KG1 (cell line): ENCODE measurements around the gene CDK4.
A peak's percentile ranks its signal among the peaks of the same experiment; 100 is the strongest.

ENCODE experiments used
- DNase-seq: peaks from one replicate; lab custom pipeline; 2025; lab: John Stamatoyannopoulos, UW

CDK4 gene

DNA sequence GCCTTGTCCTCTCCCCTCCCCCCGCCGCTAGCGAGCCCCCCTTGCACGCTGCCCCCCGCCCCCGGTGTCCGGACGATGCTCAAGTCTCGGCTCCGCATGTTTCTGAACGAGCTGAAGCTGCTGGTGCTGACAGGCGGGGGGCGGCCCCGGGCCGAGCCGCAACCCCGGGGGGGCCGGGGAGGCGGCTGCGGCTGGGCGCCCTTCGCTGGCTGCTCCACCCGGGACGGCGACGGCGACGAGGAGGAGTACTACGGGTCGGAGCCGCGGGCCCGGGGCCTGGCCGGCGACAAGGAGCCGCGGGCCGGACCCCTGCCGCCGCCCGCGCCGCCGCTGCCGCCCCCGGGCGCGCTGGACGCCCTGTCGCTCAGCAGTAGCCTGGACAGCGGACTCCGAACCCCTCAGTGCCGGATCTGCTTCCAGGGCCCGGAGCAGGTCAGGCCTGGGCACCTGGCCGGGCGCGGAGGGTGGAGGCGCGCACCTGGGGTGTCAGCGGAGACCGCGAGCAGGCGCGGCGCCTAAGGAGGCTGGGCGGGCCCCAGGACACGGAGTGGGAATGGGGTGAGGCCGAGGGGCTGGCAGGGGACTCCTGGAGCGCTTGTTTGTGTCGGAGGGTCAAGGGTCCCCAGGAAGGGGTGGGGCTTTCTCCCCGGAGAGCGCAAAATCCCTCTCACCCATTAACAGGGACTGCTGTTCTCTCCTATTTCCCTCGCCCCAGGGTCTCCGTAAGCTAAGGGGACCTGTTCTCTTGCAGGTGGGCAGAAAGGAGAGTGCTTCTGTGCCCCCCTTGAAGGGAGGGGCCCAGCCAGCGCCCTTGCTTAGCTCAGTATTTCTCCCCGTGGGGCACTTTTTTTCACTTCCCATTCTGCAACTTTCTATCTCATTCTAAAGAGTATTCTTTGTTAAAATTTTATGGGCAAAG, 3.6 kb upstream of the CDK4 start:
- no peak for DNase-seq

DNA sequence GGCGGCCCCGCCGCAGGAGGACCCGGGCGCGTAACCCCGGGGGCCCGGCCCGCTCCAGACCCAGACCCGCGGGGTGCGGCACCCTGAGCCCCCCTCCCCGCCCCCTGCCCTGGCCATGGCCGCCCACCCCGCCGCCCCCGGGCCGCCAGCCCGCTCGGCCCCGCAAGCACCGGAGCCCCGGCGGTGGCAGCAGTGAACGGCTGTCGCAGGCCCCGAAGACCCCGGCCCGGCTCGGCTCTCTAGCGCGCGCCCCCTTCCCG, 3.0 kb upstream of the CDK4 start:
- no peak for DNase-seq

GRCh38 chr12:57754411-57755193, 2.5 kb upstream of the CDK4 start, which contains the start of gene MARCHF9:
Gene MARCHF9 (plus strand): TSS chr12:57755103. CDS start chr12:57755529, 426 bp downstream.
- DNase-seq, result no peak

DNA sequence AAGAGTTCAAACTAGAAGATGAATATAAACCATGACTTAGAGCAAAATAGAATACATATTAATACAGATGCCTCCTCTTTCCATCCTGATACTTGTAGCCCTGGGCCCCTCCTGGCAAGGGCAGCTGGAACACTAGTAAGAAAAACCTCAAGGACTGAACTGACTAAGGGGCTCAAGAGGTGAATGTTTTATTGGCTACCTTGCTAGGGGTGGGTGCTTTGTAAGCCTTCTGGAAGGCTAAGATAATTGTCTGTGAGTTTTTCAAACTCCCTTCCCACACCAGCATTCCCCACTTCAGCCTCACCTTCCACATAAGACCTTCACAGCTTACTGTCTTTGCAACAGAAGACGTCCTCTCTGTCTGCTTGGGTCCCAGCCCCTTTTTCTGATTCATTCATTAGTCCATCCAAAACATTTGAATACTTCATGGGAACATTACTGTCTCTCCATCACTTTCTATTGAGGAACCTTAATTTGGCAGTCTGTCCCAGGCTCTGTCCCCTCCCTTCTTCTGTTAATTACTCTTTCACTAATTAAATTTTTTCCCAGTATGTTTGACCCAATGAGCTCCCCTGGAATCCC, 1.7 kb upstream of the CDK4 start:
- DNase-seq, result no peak

GRCh38 chr12:57752668-57753000, 524 bp upstream of the CDK4 start:
- DNase-seq, result no peak

GRCh38 chr12:57751432-57751787, 700 bp downstream of the CDK4 start:
- no peak for DNase-seq

DNA sequence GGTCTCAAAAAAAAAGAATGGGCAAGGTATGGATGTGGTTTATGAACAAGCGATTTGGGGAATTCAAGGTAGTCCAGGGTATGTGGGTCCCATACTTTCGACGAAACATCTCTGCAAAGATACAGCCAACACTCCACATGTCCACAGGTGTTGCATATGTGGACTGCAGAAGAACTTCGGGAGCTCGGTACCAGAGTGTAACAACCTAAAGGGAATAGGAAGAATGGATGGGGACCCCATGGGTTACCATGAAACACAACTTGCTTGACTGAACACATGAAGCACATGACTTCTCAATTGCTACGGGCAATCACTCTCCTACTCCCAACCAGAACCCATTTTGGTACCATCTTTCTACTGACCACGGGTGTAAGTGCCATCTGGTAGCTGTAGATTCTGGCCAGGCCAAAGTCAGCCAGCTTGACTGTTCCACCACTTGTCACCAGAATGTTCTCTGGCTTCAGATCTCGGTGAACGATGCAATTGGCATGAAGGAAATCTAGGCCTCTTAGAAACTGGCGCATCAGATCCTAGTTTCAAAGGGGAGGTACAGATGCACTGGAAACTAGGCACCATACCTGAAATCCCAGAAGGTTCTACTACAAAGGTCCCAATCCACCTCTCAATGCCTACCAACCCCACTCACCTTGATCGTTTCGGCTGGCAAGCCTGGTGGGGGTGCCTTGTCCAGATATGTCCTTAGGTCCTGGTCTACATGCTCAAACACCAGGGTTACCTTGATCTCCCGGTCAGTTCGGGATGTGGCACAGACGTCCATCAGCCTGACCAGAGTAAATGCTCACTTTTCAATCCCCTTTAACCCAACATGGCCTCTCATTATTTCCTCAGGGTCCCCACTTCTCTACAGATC, 1.3 kb downstream of the CDK4 start:
- no peak for DNase-seq

DNA sequence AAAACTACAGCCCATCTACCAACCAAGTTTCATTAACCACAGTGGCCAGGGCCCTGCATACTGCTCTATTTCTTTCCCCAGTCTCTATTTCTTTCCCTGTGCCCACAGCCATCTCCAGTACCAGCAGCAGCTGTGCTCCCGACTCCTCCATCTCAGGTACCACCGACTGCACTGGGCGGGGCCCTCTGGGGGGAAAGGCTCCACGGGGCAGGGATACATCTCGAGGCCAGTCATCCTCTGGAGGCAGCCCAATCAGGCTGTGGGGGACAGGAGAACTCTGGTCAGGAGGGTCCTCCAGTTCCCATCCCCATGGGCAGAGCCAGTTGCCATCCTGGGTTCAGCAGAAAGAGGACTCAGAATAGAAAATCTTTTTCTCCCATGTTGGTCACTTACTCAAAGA, 3.0 kb downstream of the CDK4 start:
- DNase-seq, result no peak

- no peak for DNase-seq
Measured at GRCh38 chr12:57746025-57746424, 6.1 kb downstream of the CDK4 start.

- no peak for DNase-seq
Measured at GRCh38 chr12:57745485-57745881, 6.6 kb downstream of the CDK4 start.

DNA sequence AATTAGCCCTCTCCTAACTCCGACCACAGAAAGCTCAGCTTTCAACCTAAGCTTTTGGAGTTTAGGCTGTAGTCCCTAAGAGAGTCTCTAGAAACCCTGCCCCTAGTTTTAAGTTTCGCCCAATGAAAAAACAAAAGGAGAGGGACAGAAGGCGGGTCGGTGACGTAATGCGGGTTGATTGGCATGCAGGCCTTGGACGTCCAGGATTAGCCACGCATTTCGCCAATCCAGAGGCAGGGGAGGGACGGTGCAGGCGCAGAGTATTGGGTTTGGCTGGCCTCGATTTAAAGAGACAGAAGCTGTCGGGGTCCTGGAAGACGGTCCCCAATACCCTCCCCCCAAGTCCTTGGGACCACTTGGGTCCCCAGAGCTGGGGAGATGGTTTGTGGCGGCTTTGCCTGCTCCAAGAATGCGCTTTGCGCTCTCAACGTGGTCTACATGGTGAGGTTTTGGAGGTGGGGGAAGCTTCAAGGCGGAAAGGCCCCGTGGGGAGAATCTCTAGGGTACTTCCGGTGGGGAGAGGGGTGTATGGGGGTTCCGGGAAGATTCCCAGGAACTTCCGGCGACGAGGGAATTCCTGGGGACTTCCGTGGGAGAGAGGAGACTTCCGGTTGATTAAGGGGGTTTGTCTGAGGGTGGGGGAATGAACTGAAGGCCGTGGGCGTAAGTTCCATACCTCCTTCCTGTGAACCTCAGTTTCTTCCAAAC, 7.2 kb downstream of the CDK4 start, which contains the start of gene TSPAN31:
Gene TSPAN31 (plus strand): TSS at position 263 of the 708 bp plus-strand sequence. CDS start 116 bp downstream, at position 379.
- DNase-seq, result peak; percentile 83

DNA sequence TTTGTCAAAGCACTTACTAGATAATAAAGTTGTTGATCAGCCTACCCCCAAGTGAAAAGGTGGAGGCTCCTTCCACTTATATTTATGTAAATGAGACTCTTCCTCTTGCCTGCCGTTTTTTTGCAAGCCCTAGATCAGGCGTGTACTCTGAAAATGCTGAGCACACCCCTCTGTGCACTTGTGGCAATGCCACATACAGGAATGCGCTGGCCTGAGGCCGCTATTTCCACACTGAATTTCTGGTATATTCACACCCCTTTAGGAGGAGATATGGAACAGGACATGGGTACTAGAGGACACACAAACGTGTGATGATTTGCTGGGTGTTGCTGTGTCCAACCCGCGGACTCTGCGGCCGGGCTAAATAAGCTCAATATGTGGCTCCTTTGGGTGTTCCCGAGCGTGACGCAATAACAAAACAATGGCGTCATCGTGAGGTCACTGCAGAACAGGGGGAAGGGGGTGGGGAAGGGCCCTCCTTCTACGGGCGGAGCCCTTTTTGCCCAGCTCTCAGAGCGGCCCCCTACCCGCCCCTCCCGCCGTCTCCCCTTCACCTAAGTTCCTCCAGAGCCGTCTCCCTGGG, 7.8 kb downstream of the CDK4 start:
- DNase-seq, result peak; percentile 67

DNA sequence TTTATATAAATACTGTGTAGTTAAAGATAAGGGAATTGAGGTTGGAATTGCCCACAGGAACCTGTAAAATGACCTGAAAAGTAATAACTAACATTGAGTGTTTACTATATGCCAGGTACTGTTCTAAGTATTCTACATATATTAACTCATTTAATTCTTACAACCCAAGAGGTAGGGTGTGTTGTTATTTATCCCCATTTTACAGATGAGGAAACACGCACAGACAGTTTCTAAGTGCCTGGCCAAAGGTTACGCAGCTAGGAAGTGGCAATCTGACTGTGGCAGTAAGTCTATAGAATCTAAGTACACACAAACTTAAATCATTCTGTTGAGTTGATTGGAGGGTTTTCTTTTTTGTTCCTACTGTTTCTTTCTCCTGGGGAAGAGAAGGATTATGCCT, 8.3 kb downstream of the CDK4 start:
- DNase-seq, result no peak

DNA sequence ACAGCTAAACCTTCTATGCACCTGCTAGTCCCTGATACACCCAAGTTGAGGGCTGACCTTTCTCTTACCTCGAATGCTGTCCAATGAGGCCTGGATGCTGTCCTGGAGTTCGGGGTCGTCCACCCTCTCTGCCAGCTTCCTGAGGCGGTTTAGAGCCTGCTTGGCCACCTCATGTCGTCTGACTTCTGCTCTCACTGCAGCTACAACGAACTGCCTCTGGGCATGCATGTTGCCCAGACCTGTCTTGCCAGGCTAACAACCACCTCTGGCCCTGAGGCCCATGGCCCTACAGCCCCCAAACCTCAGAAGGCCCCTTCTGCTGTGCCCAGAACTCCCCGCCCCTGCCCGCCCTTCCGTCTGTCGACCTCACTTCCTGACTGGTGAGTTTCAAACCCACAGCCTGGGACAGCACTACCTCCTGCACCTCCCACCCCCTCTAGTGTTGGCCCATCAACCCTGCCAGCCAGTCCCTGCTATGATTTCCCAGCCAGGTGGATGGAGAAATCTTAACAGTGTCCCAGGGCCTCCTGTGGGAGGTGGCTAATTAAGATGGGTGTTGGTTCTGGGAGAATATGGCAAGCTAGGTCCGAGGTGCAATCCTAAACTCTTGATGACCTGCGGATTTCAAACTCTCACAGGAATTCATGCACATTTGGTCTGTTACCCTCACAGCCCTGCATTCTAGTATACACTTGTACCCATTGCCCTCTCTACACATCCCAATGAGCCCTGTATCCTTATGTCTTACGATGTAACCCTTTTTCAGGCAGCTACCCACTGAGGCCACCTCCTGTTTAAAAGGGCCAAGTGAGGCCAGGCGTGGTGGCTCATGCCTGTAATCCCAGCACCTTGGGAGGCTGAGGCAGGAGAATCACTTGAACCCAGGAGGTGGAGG, 10.0 kb downstream of the CDK4 start:
- no peak for DNase-seq

DNA sequence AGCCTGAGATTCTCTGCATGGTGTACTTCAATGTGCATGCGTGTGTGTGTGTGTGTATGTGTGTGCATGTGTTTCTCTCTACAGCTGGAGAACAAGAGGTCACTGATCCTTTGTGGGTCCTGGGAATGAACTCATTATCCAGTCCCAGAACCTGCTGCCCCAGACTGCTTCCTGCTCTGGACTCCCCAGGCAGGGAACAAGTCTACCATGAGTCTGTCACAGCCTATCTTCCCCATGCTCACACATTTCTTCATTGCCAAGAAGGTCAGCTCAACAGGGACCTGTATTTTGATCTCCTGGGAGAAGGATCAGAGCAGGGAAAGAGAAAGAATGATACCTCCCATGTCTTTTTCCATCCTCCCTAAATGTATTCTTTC, 10.7 kb downstream of the CDK4 start:
- no peak for DNase-seq

GRCh38 chr12:57740656-57741412, 11.3 kb downstream of the CDK4 start:
- no peak for DNase-seq

GRCh38 chr12:57739914-57740538, 12.1 kb downstream of the CDK4 start:
- DNase-seq, result no peak

DNA sequence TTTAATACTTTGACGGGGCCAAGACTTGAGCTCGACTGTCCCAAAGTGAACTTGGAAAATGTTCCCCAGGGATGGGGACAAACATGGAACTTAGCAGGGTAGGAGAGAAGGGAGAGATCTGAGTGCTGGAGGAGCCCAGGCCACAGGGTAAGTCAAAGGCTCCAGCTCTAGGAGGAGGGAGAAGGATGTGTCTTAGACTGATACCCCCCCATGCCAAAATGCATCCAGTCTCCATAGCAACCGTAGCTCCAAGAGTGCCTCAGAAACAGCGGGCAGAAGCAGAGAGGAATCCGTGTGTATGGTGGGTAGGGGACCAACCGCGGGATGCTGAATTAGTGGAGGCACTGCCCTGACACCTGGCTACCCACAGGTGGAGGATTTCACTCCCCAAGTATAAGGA, 12.7 kb downstream of the CDK4 start:
- no peak for DNase-seq
